ENCODE results near the gene AGBL4. TPM values are rescaled to one million over a fixed set of nuclear protein-coding genes. Genes with fewer than 3 reads are reported as not detected.

Gene AGBL4
- total RNA-seq, 3 donors from 2014 or later, result 1.3 to 1.9 (median 1.8) TPM

- no peak for TF ChIP-seq POLR2A (IDR thresholded peaks at IDR 0.05)
- TF ChIP-seq CTCF (IDR thresholded peaks at IDR 0.05), result no peak
- TF ChIP-seq POLR2AphosphoS5 (IDR thresholded peaks at IDR 0.05), result no peak
- H3K9me3 ChIP-seq, result no peaks in the 10 kb centered on the region
- peak overlapping the region in 1 of 2 donors; percentile 77 for H3K27ac ChIP-seq
- H3K27me3 ChIP-seq, result no peaks in the 10 kb centered on the region
- H3K36me3 ChIP-seq, result no peaks in the 10 kb centered on the region
- no peak overlapping the region for H3K4me3 ChIP-seq
- no peak for DNase-seq (ENCODE audit: low spot score in 2 of 2)
- no peaks in the 10 kb centered on the region for H3K4me1 ChIP-seq
- intact Hi-C loops (cut with DNase I; ENCODE audit: low total_unique reads), result no loop called here
Observed at GRCh38 chr1:48493041-48493440, 1530.7 kb downstream of the AGBL4 start.

DNA sequence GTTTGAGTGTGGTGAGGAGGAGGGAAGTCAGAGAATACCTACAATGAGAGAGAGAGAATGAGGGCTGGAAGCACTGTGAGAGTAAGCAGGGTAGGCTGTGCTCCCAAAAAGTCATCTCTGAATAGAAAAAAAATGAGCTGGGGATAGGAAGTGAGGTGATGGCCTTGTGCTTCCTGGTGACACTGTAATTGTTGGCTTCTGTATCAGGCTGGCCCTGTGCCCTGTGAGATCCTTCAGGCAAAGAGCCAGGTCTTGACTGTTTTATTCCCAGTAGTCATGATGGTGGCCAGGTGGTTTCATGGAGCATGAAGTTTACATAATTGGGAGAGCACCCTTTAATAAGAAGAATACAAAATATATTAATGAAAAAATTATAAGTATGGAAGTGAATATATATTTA is 1531.4 kb downstream of the AGBL4 start:
- Histone ChIP-seq H3K36me3 (no peaks in the 10 kb centered on the region), H3K27ac (no peak overlapping the region), H3K4me3 (no peak overlapping the region), H3K9me3 (no peaks in the 10 kb centered on the region), H3K4me1 (no peaks in the 10 kb centered on the region), H3K27me3 (no peaks in the 10 kb centered on the region)
- no peak for DNase-seq (ENCODE audit: low spot score in 2 of 2)
- intact Hi-C loops (cut with DNase I; ENCODE audit: low total_unique reads), result no loop called here
- TF ChIP-seq POLR2A (IDR thresholded peaks at IDR 0.05) (no peak), CTCF (IDR thresholded peaks at IDR 0.05) (no peak), POLR2AphosphoS5 (IDR thresholded peaks at IDR 0.05) (no peak)

DNA sequence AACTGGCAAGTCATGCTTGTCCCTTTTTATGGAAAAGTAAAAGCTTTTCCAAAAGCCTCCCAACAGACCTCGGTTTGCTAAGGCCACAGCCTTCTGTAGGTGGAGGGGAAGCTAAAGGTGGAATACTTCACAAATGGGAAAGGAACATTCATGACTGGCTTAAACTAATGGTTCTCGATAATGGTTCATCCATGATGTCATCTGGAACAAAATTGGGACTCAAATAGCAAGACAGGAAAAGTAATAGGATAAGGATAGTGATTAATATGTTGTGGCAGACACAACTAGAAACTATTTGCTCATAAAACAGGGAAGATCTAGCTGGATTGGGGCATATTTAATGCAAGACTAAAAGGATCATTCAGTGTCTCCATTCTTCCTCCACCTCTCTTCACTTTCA is 1535.0 kb downstream of the AGBL4 start:
- Histone ChIP-seq H3K36me3 (no peaks in the 10 kb centered on the region), H3K4me3 (no peak overlapping the region), H3K27ac (no peak overlapping the region), H3K27me3 (no peaks in the 10 kb centered on the region), H3K4me1 (no peaks in the 10 kb centered on the region), H3K9me3 (no peaks in the 10 kb centered on the region)
- DNase-seq (ENCODE audit: low spot score in 2 of 2), result no peak
- TF ChIP-seq CTCF (IDR thresholded peaks at IDR 0.05) (no peak), POLR2A (IDR thresholded peaks at IDR 0.05) (no peak), POLR2AphosphoS5 (IDR thresholded peaks at IDR 0.05) (no peak)
- intact Hi-C loops (cut with DNase I; ENCODE audit: low total_unique reads), result no loop called here

Other genes starting within 250 kb of the AGBL4 start
- gene ELAVL4, start 85.0 kb upstream of the AGBL4 start, total RNA-seq, result not detected

Measured in breast epithelium (tissue), 4 donors.